Lung (tissue), 12 donors: ENCODE data around the gene ZNF654. TPM values are rescaled to one million over a fixed set of nuclear protein-coding genes. Genes with fewer than 3 reads are reported as not detected.

ENCODE experiments used
- ATAC-seq: fragments of 200-7000 bp; cut with Tn5 transposase; one replicate; pipeline ENCODE4 v1.9.1; 2020; ENCODE audit warnings: moderate number of reproducible peaks; ENCODE audit not compliant: insufficient read depth, low FRiP score
- DNase-seq, 3 donors: peaks; one replicate each; pipeline ENCODE4 v3.0.0-alpha.2; 2013 to 2017
- H3K27ac ChIP-seq, 2 donors: one replicate each; pipeline ENCODE4 v1.5.1; 2013; ENCODE audit warnings: mild to moderate bottlenecking in 2 of 2, moderate library complexity in 2 of 2, control low read depth in 1 of 2, inconsistent platforms in 1 of 2, low read depth in 1 of 2, low read length in 1 of 2
- H3K27me3 ChIP-seq, 3 donors: one replicate each; pipeline ENCODE4 v1.5.1; 2013; ENCODE audit warnings: low read length in 2 of 3; ENCODE audit not compliant: control insufficient read depth in 3 of 3, insufficient read depth in 3 of 3
- H3K36me3 ChIP-seq, 4 donors: one replicate each; pipeline ENCODE4 v1.5.1; 2013; ENCODE audit warnings: low read length in 4 of 4, mild to moderate bottlenecking in 1 of 4, moderate library complexity in 1 of 4; ENCODE audit not compliant: control insufficient read depth in 4 of 4, insufficient read depth in 4 of 4
- H3K4me1 ChIP-seq, 5 donors: one replicate each; pipeline ENCODE4 v1.5.1; 2013; ENCODE audit warnings: low read length in 5 of 5, mild to moderate bottlenecking in 2 of 5, moderate library complexity in 1 of 5; ENCODE audit not compliant: control insufficient read depth in 5 of 5, insufficient read depth in 5 of 5
- H3K4me3 ChIP-seq: one replicate; pipeline ENCODE4 v1.5.1; 2013; ENCODE audit warnings: mild to moderate bottlenecking, control low read depth, moderate library complexity
- H3K9ac ChIP-seq, 2 donors: one replicate each; pipeline ENCODE4 v1.5.1; 2013; ENCODE audit warnings: low read length in 2 of 2, control low read depth in 1 of 2; ENCODE audit not compliant: insufficient read depth in 1 of 2
- H3K9me3 ChIP-seq, 4 donors: one replicate each; pipeline ENCODE4 v1.5.1; 2013; ENCODE audit warnings: low read length in 3 of 4, mild to moderate bottlenecking in 1 of 4, moderate library complexity in 1 of 4; ENCODE audit not compliant: control insufficient read depth in 4 of 4, insufficient read depth in 3 of 4
- WGBS, 2 donors: extraction: QIAGEN DNeasy Blood & Tissue Kit; methylation state at CpG; one replicate each; pipeline ENCODE4 v1.1.7; 2013; 5-methylcytosine and 5-hydroxymethylcytosine counted together
- polyA plus RNA-seq, 2 donors: library from polyadenylated mRNA; stranded (reverse); fragments of 200-250 nt; gene quantifications; one replicate each; pipeline ENCODE4 v1.2.1, GENCODE V29; 2013
- total RNA-seq, 2 donors: library from RNA; depleted of rRNA in 1 of 2; stranded (reverse); fragments of >200 nt in 1 of 2; gene quantifications; one replicate each; pipeline ENCODE4 v1.2.1, GENCODE V29; 2014 to 2021
- TF ChIP-seq, protein P1 (sequence below): IDR thresholded peaks from 2 replicates; pipeline ENCODE4 v1.5.1; 2012; ENCODE audit warnings: mild to moderate bottlenecking; ENCODE audit errors: control extremely low read depth, extremely low read depth
- donor health status: control.
- donor health status: control.
- donor health status: Bipolar disorder and iron deficiency.
- donor health status: healthy.
- donor health status: DM: yes; HTN: yes; CAD: no.

ZNF654 gene
- total and polyA plus RNA-seq, 4 donors, result 3.1 to 35.4 (median 7.4) TPM

DNA sequence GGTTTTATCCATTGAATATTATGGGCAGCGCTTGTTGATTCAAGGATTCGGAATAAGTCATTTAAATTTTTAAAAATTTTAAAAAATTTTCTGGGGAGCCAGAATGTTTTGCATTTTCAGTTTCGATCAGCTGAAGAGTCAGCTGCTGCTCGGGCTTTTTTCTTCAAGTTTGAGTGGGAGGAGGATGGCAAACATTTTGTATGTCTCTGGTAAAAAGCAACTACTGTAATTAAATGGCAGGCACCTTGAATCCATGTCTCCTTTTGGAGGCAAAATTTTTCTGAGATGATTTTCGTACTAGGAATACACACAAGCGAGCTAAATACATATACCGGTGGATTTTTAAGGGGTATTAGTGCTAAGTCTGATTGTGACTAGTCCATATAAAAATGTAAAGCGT, 91.3 kb downstream of the ZNF654 start:
- H3K4me1 ChIP-seq, result peaks cover 0 to 14% (median 7%) of the 10 kb centered on the region in 5 donors
- TF ChIP-seq, protein P1, sequence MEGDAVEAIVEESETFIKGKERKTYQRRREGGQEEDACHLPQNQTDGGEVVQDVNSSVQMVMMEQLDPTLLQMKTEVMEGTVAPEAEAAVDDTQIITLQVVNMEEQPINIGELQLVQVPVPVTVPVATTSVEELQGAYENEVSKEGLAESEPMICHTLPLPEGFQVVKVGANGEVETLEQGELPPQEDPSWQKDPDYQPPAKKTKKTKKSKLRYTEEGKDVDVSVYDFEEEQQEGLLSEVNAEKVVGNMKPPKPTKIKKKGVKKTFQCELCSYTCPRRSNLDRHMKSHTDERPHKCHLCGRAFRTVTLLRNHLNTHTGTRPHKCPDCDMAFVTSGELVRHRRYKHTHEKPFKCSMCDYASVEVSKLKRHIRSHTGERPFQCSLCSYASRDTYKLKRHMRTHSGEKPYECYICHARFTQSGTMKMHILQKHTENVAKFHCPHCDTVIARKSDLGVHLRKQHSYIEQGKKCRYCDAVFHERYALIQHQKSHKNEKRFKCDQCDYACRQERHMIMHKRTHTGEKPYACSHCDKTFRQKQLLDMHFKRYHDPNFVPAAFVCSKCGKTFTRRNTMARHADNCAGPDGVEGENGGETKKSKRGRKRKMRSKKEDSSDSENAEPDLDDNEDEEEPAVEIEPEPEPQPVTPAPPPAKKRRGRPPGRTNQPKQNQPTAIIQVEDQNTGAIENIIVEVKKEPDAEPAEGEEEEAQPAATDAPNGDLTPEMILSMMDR, result no peak
- H3K36me3 ChIP-seq, result peaks cover 3 to 15% (median 6%) of the 10 kb centered on the region in 4 donors
- peak overlapping the region; percentile 83 to 91 for H3K27ac ChIP-seq
- ATAC-seq (no peak), DNase-seq (peak in 2 of 3 donors; percentile 58 to 62)
- WGBS, 2 donors, result 1% methylated on average over 8 of the region's 8 CpGs
- no peaks in the 10 kb centered on the region for H3K27me3 ChIP-seq
- peak overlapping the region; percentile 79 to 93 for H3K9ac ChIP-seq
- H3K4me3 ChIP-seq, result peak overlapping the region; percentile 79
- H3K9me3 ChIP-seq, result no peaks in the 10 kb centered on the region

DNA sequence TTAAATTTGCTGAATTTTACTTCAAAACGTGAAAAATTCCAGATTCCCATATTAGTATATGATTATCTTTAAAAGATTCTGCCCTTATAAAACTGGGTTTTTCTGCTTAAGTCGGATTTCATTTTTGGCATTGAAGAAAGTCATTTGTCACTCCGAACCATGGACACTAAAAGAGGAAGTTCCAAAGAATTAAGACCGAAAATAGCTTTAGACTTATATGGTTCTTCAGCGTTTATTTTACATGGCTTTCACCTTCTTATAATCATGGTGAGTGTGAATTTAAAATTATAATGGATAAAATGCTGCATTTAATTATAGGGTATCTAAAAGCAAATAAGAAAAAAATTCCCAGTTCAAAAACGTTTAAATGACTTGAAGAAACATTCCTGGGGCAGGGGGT, 91.8 kb downstream of the ZNF654 start:
- no peak for ATAC-seq
- Histone ChIP-seq H3K9me3 (no peaks in the 10 kb centered on the region), H3K9ac (peak overlapping the region; percentile 79 to 93), H3K36me3 (peaks cover 4 to 15% (median 8%) of the 10 kb centered on the region in 4 donors), H3K27me3 (no peaks in the 10 kb centered on the region), H3K4me1 (peaks cover 0 to 14% (median 7%) of the 10 kb centered on the region in 5 donors), H3K27ac (no peak overlapping the region), H3K4me3 (no peak overlapping the region)
- TF ChIP-seq, protein P1, result no peak
- 1% methylated on average over 6 of the region's 6 CpGs for WGBS, 2 donors
- DNase-seq, result peak in 1 of 3 donors; percentile 36

DNA sequence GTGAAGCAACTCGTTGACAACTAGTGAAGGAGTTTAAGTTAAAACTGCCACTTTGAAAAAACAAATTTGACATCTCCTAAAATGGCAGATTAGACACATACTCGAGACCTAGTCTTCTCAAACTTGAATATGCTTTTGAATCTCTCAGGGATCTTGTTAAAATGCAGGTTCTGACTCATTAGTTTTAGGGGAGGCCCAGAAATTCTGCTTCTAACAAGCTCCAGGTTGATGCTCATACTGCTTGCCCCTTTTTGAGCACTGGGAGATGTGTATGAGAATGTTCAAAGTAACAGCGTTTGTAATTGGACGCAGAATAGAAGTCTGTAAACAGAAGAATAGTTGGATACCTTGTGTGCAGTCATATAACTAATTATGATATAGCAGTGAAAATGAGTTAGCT, 92.3 kb downstream of the ZNF654 start:
- DNase-seq (peak in 1 of 3 donors; percentile 21), ATAC-seq (no peak)
- H3K27ac ChIP-seq, result no peak overlapping the region
- H3K36me3 ChIP-seq, result peaks cover 9 to 16% (median 12%) of the 10 kb centered on the region in 4 donors
- TF ChIP-seq, protein P1, result no peak
- no peaks in the 10 kb centered on the region for H3K9me3 ChIP-seq
- H3K27me3 ChIP-seq, result no peaks in the 10 kb centered on the region
- H3K9ac ChIP-seq, result peak overlapping the region; percentile 14 to 47
- H3K4me3 ChIP-seq, result no peak overlapping the region
- H3K4me1 ChIP-seq, result peaks cover 0 to 14% (median 7%) of the 10 kb centered on the region in 5 donors
- WGBS, 2 donors, result 45% methylated on average over 4 of the region's 4 CpGs

DNA sequence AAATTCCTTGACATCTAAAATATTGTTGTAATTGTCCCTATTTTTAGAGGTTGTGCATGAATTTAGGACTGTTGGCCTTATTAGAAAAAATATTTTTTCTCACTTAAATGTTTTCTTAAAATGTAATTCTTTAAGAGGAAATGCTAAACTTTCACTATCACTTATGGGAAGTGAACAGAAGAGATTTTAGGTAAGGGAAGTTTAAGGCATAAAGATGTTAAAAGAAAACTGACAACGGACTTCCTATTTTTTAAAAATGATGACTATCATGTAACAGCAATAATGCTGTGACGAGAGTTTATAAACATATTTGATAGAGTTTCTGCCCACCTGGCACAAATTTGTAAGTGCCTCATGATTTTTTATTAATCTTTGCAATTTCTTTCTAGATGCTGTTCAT, 93.8 kb downstream of the ZNF654 start:
- ATAC-seq, result no peak
- no peak for DNase-seq
- TF ChIP-seq, protein P1, result no peak
- Histone ChIP-seq H3K4me1 (peaks cover 0 to 14% (median 7%) of the 10 kb centered on the region in 5 donors), H3K9ac (no peak overlapping the region), H3K36me3 (peaks cover 10 to 21% (median 15%) of the 10 kb centered on the region in 4 donors), H3K9me3 (no peaks in the 10 kb centered on the region), H3K27ac (no peak overlapping the region), H3K27me3 (no peaks in the 10 kb centered on the region), H3K4me3 (no peak overlapping the region)
- 40 to 61% methylated on average over 2 of the region's 2 CpGs for WGBS, 2 donors
